Measurements from ENCODE around the gene MFSD6L.

The MFSD6L gene

DNA sequence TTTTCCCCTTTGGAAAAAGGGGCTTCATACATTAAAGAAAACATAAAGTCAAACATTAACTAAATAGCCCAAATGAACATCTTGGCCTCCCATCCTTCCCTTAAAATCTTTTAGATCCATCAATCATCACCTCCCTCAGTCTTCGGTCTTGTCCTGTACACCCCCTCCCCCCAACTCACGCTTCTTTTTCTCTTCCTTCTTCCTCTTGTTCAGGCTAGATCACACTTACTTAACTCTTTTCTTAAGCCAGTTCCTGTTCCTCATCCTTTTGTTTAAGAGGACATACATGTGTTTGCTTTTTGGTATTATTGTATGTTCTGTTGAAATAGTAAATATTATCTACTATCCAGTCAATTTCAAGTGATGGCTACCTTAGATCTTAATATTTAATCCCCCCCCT lies 5.5 kb downstream of the MFSD6L start:
- FAIRE-seq: no peak
- DNase-seq (ENCODE audit: low spot score): no peak

- FAIRE-seq (no peak), DNase-seq (ENCODE audit: low spot score) (no peak)
These were observed 6.5 kb downstream of the MFSD6L start for GRCh38 chr17:8792646-8793045.

GRCh38 chr17:8791910-8792270 lies 7.3 kb downstream of the MFSD6L start:
- FAIRE-seq: no peak

DNA sequence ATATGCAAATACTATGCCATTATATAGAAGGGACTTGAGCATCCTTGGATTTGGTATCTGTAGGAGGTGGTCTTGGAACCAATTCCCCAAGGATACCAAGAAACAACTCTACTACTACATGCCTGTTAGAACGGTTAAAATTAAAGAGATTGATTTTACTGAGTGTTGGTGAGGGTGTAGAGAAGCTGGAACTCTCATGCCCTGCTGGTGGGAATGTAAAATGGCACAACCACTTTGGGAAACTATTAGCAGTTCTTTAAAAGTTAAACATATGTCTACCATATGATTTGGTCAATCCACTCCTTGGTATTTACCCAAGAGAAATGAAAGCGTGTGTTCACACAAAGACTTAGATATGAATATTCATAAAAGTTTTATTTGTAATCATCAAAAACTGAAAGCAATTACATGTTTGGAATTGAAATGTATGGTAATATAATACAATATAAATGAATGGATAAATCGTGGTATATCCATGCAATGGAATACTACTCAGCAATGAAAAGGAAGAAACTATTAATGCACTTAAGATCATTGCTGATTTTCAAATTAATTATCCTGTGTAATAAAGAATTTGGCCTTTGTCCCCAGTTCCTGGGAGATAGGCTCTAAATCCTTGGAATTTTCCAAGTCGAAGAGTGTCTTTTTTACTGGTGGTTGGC lies 7.8 kb downstream of the MFSD6L start:
- no peak for FAIRE-seq
- DNase-seq (ENCODE audit: low spot score): no peak

More at GRCh38 chr17:8791910-8792270, 7.3 kb downstream of the MFSD6L start:
- peak; percentile 31 for DNase-seq (ENCODE audit: low spot score)

DNA sequence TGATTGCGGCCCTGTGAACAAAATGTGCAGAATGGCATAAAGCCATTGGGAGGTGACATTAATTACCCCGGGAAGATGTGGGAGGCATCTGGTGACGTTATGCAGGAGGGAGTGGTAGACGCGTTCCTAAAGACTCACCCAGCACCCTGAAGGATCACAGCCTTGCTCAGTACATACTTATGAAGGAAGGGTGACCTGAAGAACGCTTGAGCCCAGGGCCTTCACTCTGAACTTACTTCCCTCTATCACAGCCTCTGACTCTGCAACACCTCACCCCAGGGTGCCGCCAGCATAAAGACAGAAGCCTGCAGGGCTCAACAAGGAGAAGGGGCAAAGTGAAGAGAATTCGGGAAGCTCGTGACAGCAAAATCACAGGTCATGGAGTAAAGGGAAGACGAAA lies 9.4 kb downstream of the MFSD6L start:
- DNase-seq (ENCODE audit: low spot score) (no peak), FAIRE-seq (no peak)

DNA sequence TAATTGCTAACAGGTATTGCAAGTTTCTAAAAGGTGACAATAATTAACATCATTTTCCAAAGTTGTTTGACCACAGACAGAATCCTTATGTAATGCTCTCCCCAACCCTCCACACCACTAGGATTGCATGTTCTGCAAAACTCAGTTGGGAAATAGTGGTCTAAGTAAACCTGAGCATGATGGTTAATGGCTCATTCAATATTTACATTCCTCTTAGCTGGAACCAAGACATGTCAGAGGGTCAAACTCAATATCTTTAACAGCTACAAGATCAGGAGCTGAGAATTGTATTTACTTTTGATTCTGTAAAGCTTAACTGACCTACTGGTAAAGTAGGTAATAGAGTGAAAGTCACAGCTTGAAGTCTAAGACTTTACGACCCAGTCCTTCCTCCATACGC lies 10.2 kb downstream of the MFSD6L start:
- no peak for FAIRE-seq
- no peak for DNase-seq (ENCODE audit: low spot score)

DNA sequence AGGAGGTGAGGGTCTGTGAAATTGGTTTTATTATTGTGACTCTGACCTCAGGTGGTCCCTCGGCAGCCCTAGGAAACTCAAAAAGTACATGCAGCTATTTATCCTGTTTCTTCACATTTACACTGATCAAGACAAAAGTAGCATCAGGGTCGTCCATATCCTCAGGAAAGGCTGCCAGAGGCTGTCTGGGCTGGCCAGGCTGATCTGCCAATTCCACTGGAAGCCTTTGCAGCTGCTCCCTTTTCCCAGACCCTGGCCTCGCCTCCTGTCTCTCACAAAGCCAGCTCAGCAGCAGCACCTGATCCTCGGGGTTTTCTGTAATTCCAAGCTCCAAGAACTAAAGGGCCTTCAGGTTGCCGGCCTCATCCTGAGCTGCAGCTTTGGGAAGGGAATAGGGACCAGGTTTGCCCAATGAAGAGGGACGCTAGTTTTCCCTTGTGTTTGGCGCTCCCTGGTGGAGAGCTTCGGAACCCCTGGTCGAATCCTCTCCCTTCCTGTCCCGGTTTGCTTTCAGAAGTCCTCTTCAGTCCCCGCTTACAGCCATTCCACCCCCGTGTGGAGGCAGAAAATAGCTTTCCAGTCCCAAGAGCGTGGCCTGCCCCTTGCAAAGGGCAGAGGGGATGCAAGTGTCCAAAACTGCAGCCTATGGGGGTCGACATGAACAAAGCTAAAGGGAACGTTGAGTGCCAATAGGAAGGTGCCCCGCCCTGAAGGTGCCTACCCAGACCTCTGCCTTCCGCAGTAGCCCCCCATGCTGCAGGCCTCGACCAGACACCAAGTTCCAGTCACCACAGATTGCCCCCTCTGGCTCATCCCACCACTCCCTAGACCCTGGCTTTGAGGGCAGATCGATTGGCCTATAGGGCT lies 13.4 kb downstream of the MFSD6L start:
- FAIRE-seq (no peak), DNase-seq (ENCODE audit: low spot score) (no peak)

DNA sequence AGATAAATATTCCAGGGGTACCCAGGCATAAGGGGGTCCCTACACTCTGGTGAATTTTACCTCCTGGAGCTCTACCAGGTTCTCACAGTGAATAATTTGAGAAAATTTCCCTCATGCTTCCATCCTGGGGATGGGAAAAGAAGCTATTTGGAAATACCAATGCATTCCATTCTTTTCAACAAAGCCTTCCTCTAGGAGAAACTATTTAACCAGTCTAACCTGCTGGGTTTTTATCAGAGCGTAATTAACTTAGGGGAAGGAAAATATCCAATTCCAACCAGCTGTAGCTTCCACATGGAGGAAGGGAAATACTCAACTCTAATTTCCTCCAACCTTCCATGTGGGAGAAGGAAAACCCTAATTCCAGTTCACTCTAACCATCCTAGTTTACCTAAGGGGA lies 17.0 kb downstream of the MFSD6L start:
- FAIRE-seq: no peak
- no peak for DNase-seq (ENCODE audit: low spot score)

- no peak for FAIRE-seq
- no peak for DNase-seq (ENCODE audit: low spot score)
These were observed 17.4 kb downstream of the MFSD6L start for GRCh38 chr17:8781776-8782175.

- DNase-seq (ENCODE audit: low spot score) (no peak), FAIRE-seq (no peak)
These were observed 22.3 kb downstream of the MFSD6L start for GRCh38 chr17:8776881-8777280.

DNA sequence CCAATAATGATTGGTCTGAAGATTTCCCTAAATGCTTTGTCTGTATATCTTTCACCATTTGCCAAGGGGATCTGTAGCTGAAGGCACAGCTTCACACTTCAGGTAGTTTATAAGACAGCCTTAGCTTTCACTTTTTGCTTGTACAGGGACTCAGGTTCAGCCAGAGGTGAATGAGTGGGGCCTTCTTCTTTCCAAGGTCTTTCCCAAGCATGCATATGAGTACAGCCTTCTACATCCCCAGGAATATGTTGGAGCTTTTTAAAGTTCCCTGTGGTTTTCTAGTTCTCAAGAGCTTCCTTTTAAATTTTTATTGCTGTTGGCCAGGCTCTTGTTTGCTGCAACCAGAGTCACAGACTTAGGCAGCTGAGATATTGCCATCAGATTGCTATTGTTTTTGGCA lies 22.9 kb downstream of the MFSD6L start:
- FAIRE-seq (no peak), DNase-seq (ENCODE audit: low spot score) (no peak)

DNA sequence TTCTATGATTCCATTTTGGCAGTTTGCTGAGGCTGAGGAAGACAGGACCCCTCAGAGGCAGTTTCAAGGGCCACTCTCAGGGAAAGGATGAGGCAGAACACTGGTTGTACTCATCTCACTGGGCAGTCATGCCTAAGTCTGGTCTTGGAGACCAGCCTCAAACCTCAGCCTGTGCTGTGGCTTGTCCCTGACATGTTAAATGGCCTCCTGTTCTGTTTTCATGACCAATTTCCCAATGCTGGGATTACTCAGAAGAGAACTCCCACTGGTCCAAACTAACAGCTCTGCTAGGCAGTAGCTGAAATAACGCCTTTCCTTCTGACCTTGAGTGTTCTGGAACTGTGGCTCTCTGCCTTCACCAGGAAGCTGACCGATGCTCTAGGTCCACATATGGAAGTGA lies 32.4 kb downstream of the MFSD6L start:
- FAIRE-seq (no peak), DNase-seq (ENCODE audit: low spot score) (no peak)

DNA sequence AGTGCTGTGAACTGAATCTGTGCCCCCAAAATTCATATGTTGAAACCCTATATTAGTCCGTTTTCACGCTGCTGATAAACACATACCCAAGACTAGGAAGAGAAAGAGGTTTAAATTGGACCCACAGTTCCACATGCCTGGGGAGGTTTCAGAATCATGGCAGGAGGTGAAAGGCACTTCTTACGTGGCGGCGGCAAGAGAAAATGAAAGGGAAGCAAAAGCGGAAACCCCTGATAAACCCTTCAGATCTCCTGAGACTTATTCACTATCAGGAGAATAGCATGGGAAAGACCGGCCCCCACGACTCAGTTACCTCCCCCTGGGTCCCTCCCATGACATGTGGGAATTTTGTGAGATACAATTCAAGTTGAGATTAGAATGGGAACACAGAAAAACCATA lies 37.2 kb downstream of the MFSD6L start:
- DNase-seq (ENCODE audit: low spot score): no peak
- no peak for FAIRE-seq

DNA sequence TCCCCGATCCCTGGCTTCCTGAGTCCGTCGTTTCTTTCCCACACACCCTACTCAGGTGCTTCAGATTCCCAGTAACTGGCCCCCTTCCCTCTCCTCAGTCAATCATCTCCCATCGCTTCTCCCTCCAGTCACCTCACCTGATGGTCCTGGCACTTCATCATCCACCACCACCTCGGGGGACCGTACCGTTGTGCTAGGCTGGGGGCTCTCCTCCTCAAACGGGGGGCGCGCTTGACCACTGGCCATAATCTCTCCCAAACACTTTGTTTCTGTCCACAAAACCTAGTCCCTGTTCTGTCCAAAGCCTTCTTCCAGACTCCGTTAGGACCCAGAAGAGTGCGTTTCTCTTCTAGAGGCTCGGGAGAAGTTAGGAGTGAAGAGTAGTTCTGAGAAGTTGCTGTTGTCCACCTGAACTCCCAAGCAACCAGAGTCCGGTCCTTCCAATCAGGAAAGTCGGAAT lies 41.0 kb downstream of the MFSD6L start, which contains the start of gene SPDYE4:
Gene SPDYE4, minus strand, starts transcription at position 410 of the 460 bp plus-strand sequence. Its CDS starts 164 bp downstream, at position 246.
- DNase-seq (ENCODE audit: low spot score) (no peak), FAIRE-seq (no peak)

DNA sequence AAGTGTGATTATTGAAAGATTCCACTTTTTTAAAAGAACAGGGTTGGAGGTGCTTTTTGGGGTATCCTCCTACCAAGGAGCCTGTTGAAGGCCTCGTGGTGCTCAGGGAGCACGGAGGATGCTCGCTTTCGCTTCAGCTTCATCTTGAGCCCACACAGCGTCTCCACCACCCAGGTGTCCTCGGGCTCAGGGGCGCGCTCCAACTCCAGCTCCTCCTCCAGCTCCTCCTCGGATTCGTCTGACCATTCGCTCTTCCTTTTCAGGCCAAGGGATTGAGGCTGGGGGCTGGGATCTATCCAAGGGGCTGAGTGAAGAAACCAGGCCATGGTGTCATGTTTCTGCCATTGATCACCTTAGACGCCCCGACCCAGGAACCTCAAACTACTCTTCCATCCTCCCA lies 42.0 kb downstream of the MFSD6L start:
- FAIRE-seq: no peak

DNA sequence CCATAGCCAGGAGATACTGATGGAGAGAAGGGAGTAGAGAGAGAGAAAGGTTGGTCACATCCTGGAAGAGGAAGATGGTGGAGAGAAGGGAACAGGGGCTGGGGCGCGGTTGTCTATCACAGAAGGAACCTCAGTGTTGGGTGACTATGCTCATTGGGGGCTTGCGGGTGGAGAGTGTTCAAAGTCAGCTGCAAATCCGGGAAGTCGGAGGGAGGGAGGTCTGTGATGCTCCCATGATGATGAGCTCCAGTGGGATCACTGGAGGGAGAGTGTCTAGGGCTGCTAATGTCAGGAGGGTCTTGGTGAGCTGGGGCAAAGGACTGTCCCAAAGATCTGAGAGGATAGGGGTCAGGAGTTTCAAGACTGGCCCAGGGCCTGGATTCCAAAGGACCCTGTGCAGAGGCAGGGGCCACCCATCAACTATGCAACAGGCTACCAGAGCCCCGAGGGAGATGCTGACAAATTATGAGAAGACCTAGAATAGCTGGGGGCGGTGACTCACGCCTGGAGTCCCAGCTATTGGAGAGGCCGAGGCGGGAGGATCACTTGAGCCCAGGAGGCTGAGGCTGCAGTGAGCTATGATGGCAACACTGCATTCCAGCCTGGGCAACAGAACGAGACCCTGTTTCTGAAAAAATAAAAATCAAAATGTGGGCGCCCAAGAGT lies 43.4 kb downstream of the MFSD6L start:
- DNase-seq (ENCODE audit: low spot score) (no peak), FAIRE-seq (no peak)

More for the DNA sequence above, 42.0 kb downstream of the MFSD6L start:
- no peak for DNase-seq (ENCODE audit: low spot score)

- FAIRE-seq (no peak), DNase-seq (ENCODE audit: low spot score) (no peak)
These were observed 44.3 kb downstream of the MFSD6L start for GRCh38 chr17:8754890-8755289.

- DNase-seq (ENCODE audit: low spot score) (no peak), FAIRE-seq (no peak)
These were observed 45.2 kb downstream of the MFSD6L start for GRCh38 chr17:8753976-8754440.

DNA sequence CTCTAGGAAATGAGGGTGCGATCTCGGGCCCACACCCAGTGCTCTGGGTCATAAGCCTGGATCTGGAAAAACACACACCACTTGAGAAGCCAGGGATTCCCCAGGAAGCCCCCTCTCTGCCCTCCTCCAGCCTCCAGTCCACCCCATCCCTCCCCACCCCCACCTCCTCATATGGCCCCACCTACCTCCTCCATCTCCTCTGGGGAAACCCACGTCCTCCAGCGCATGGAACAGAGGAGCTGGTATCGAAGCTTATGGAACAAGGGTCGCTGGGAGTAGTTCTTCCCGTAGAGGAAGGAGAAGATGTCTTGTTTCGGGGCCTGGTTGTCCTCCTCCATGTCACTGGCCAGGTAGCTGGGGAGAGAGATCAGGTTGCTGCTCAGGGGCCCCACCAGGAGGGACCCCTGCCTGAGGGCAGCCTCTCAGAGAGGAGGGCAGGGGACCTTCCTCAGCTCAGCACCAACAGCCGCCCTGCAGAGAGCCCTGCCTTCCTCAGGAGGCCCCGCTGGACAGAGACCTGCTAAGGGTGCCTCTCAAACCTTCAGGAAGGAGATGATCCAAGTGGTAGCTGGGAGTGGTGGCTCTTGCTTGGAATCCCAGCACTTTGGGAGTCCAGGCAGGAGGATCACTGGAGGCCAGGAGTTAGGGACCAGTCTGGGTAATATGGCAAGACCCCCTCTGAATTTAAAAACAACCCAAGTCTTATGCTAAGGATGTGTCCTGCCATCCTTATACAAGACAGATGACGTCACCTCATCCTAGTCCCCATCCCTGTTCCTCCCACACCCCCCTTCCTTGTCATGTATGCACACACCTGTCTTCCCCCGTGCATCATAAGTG lies 45.8 kb downstream of the MFSD6L start:
- FAIRE-seq: no peak
- no peak for DNase-seq (ENCODE audit: low spot score)

DNA sequence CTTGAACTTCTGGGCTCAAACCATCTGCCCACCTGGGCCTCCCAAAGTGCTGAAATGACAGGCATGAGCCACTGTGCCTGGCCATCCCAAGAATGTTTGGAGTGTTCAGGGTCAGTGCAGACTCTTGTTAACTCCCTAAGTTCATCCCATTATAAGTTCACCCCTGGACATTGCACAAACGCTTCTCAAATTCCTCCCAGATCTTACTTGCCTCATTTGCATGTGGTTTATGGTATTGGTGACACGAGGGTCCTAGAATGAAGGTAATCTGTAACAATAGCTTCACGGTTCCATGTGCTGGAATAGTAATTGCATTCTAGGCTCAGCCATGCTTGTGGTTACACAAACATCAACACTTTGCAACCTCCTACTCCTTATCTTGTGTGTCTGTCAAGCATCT lies 49.5 kb downstream of the MFSD6L start:
- no peak for DNase-seq (ENCODE audit: low spot score)

DNA sequence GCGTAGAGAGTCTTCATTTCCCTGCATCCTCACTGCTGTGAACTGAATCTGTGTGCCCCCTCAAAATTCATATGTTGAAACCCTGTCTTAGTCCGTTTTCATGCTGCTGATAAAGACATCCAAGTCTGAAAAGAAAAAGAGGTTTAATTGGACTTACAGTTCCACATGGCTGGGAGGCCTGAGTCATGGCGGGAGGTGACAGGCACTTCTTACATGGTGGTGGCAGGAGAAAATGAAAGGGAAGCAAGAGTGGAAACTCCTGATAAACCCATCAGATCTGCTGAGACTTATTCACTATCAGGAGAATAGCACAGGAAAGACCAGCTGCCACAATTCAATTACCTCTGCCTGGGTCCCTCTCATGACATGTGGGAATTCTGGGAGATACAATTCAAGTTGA lies 51.4 kb downstream of the MFSD6L start:
- FAIRE-seq (no peak), DNase-seq (ENCODE audit: low spot score) (no peak)

More for the DNA sequence above, 49.5 kb downstream of the MFSD6L start:
- FAIRE-seq: no peak
